MM.1S (cell line): Measurements from ENCODE around the gene BRINP3.

ENCODE experiments used
- CTCF ChIP-seq: fragments of 300-600 bp; sonication (generic); IDR thresholded peaks from 2 replicates; pipeline ENCODE4 v1.5.1; 2016; ENCODE audit warnings: antibody characterized with exemption, low read length, mixed read lengths
- EZH2 ChIP-seq: fragments of 300-600 bp; sonication (generic); optimal IDR thresholded peaks from 2 replicates; pipeline ENCODE3; 2017; ENCODE audit warnings: low read depth, mild to moderate bottlenecking, antibody characterized with exemption, low read length, mixed read lengths

GRCh38 chr1:190196020-190196419 lies 281.6 kb downstream of the BRINP3 start:
- TF ChIP-seq CTCF (no peak), EZH2 (no peak)
